KMS-11 (cell line): ENCODE results near the gene PDIA4.

Source experiments
- H2AFZ ChIP-seq: fragments of 200-600 bp; sonication (generic); 2 replicates; pipeline ENCODE4 v1.6.1; 2016; ENCODE audit warnings: antibody characterized with exemption, mixed run types, low read depth
- H3K27ac ChIP-seq: fragments of 200-600 bp; sonication (generic); 2 replicates; pipeline ENCODE4 v1.6.1; 2016; ENCODE audit warnings: mild to moderate bottlenecking, mixed run types
- H3K27me3 ChIP-seq: fragments of 200-600 bp; sonication (generic); 2 replicates; pipeline ENCODE4 v1.6.1; 2017; ENCODE audit warnings: mild to moderate bottlenecking, low read depth, mixed run types, moderate library complexity; ENCODE audit not compliant: insufficient read depth
- H3K36me3 ChIP-seq: fragments of 200-600 bp; sonication (generic); 2 replicates; pipeline ENCODE4 v1.6.1; 2017; ENCODE audit warnings: mild to moderate bottlenecking, mixed run types; ENCODE audit not compliant: insufficient read depth
- H3K4me1 ChIP-seq: fragments of 200-600 bp; sonication (generic); 2 replicates; pipeline ENCODE4 v1.6.1; 2016; ENCODE audit warnings: mild to moderate bottlenecking, low read depth, mixed run types; ENCODE audit not compliant: poor library complexity, severe bottlenecking
- H3K4me2 ChIP-seq: fragments of 200-600 bp; sonication (generic); 2 replicates; pipeline ENCODE4 v1.7.0; 2016; ENCODE audit warnings: mild to moderate bottlenecking, mixed run types
- H3K4me3 ChIP-seq: fragments of 200-600 bp; sonication (generic); IDR thresholded peaks from 2 replicates; pipeline ENCODE4 v1.6.1; 2017; ENCODE audit warnings: low read depth, low read length, mixed read lengths; ENCODE audit not compliant: insufficient read depth
- H3K79me2 ChIP-seq: fragments of 200-600 bp; sonication (generic); 2 replicates; pipeline ENCODE4 v1.6.1; 2016; ENCODE audit warnings: low read depth, mixed run types; ENCODE audit not compliant: insufficient read depth
- H3K9ac ChIP-seq: fragments of 200-600 bp; sonication (generic); 2 replicates; pipeline ENCODE4 v1.6.1; 2016; ENCODE audit warnings: mild to moderate bottlenecking, mixed run types
- H4K20me1 ChIP-seq: fragments of 200-600 bp; sonication (generic); 2 replicates; pipeline ENCODE4 v1.6.1; 2016; ENCODE audit warnings: mild to moderate bottlenecking, mixed run types; ENCODE audit not compliant: insufficient read depth
- CTCF ChIP-seq: fragments of 200-600 bp; sonication (generic); conservative IDR thresholded peaks from 2 replicates; pipeline ENCODE4 v1.6.1; 2017; ENCODE audit warnings: low read depth, mild to moderate bottlenecking, antibody characterized with exemption, low read length, moderate library complexity, mixed read lengths

The PDIA4 gene

GRCh38 chr7:148964483-148965267, 63.6 kb downstream of the PDIA4 start:
- H3K27ac ChIP-seq, result no peak overlapping the region
- H4K20me1 ChIP-seq, result no peaks in the 10 kb centered on the region
- no peaks in the 10 kb centered on the region for H3K36me3 ChIP-seq
- H3K9ac ChIP-seq, result no peak overlapping the region
- H3K4me2 ChIP-seq, result 0 out of 2 replicates have a peak overlapping the region, but pooled peaks have one; percentile 47
- peaks cover 28% of the 10 kb centered on the region for H3K4me1 ChIP-seq
- H2AFZ ChIP-seq, result no peak overlapping the region
- no peak overlapping the region for H3K4me3 ChIP-seq
- TF ChIP-seq CTCF, result no peak
- H3K27me3 ChIP-seq, result no peaks in the 10 kb centered on the region
- no peaks in the 10 kb centered on the region for H3K79me2 ChIP-seq

GRCh38 chr7:148963583-148964482, 64.5 kb downstream of the PDIA4 start:
- peak overlapping the region; percentile 47; the same call in 1 of the 2 replicates for H3K4me2 ChIP-seq
- peaks cover 28% of the 10 kb centered on the region for H3K4me1 ChIP-seq
- no peak overlapping the region for H2AFZ ChIP-seq
- peak overlapping the region; percentile 41; the same call in 1 of the 2 replicates for H3K9ac ChIP-seq
- H3K36me3 ChIP-seq, result no peaks in the 10 kb centered on the region
- peak overlapping the region; percentile 21; the same call in 1 of the 2 replicates for H3K27ac ChIP-seq
- no peaks in the 10 kb centered on the region for H3K79me2 ChIP-seq
- H4K20me1 ChIP-seq, result no peaks in the 10 kb centered on the region
- H3K27me3 ChIP-seq, result no peaks in the 10 kb centered on the region
- peak overlapping the region; percentile 77 for H3K4me3 ChIP-seq
- no peak for TF ChIP-seq CTCF

GRCh38 chr7:148962823-148963582, 65.3 kb downstream of the PDIA4 start:
- Histone ChIP-seq H3K36me3 (no peaks in the 10 kb centered on the region), H3K4me1 (peaks cover 28% of the 10 kb centered on the region), H3K4me2 (peak overlapping the region; percentile 47), H2AFZ (peak overlapping the region; percentile 64), H4K20me1 (no peaks in the 10 kb centered on the region), H3K9ac (peak overlapping the region; percentile 41; the same call in 1 of the 2 replicates), H3K4me3 (peak overlapping the region; percentile 77), H3K79me2 (no peaks in the 10 kb centered on the region), H3K27me3 (no peaks in the 10 kb centered on the region), H3K27ac (peak overlapping the region; percentile 21; the same call in 1 of the 2 replicates)
- peak; percentile 91 for TF ChIP-seq CTCF

DNA sequence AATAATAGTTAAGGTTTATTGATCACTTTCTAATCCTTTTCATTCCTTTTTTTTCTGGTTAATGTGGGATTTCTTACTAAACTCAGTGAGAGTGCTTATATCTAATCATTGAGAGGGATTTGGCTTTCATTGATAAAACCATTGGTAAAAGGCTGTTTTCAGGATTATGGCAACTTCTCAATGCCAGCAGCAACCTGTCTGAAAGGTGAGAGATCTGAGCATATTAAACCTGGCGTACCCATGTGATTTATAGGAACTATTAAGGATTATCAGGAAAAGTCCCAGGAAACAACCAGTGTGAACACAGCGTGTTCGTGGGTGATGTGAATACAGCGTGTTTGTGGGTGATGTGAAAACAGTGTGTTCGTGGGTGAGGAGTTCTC, 65.9 kb downstream of the PDIA4 start:
- no peak overlapping the region; the same call in 1 of the 2 replicates for H3K27ac ChIP-seq
- no peak for TF ChIP-seq CTCF
- H3K9ac ChIP-seq, result peak overlapping the region; percentile 41; the same call in 1 of the 2 replicates
- H3K27me3 ChIP-seq, result no peaks in the 10 kb centered on the region
- peak overlapping the region; percentile 64 for H2AFZ ChIP-seq
- H4K20me1 ChIP-seq, result no peaks in the 10 kb centered on the region
- peaks cover 25% of the 10 kb centered on the region for H3K4me1 ChIP-seq
- H3K4me2 ChIP-seq, result peak overlapping the region; percentile 47
- no peaks in the 10 kb centered on the region for H3K79me2 ChIP-seq
- H3K36me3 ChIP-seq, result no peaks in the 10 kb centered on the region
- H3K4me3 ChIP-seq, result peak overlapping the region; percentile 77
